GM13976 (cell line): ENCODE results near the gene ESPNL.
"Not testable (repeated sequence)": the region's sequence is repeated elsewhere in the genome, so short reads cannot be mapped to it uniquely, and the experiment has no call there.

ENCODE experiments used
- DNase-seq: peaks from one replicate; pipeline ENCODE4 v3.0.0; 2012; ENCODE audit warnings: low spot score
- in situ Hi-C: fragments of 300-500 bp; cut with MboI; formaldehyde crosslinking; loops from one replicate; pipeline ENCODE4 v1.12.0; 2022; ENCODE audit warnings: low sequenced_read_pairs, mixed read lengths, inconsistent platforms; ENCODE audit not compliant: unreplicated experiment
- TF ChIP-seq, protein P1 (sequence below): IDR thresholded peaks from 2 replicates; pipeline ENCODE4 v1.5.1; 2012; ENCODE audit warnings: borderline replicate concordance, mild to moderate bottlenecking; ENCODE audit not compliant: insufficient read depth; ENCODE audit errors: extremely low read depth, missing control alignments, control extremely low read depth

The ESPNL gene

DNA sequence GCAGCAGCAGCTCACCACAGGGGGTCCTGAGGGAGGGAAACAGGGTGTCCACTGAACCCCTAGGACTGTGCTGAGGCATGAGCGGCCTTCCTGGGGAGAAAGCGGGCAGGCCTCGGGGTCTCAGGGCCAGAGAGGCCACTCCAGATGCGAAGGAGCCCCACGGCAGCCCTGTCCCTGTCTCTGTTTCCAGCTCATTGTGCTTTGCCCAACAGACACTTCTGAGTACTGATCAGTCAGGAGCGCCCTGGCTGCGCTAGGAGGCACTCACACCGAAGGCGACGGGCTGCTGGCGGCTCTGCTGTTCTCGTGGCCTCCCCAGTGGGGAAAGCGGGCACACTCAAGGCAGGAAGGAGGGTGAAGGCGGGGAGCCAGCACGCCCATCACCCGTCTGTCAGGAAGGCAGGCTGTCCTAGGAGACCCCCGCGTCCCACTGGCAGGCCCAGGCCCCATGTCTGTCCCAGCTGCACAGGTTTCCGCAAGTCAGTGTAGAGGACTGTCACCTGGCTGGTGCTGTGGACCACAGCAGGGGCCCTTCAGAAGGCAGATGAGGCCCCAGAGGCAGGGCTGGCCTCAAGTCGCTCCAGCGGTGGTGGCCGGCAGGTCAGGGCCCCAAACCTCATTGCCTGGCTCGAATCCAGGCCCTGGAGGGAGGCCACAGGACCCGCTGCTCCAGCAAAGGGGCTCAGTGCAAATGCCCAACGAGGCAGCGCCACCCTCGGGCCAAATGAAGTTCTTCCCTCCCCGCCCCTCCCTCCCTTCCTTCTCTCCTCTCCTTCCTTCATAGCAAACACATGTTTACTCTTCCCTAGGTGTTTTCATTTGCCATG, 6.8 kb downstream of the ESPNL start:
- DNase-seq = no peak
- in situ Hi-C loops = no loop called here

DNA sequence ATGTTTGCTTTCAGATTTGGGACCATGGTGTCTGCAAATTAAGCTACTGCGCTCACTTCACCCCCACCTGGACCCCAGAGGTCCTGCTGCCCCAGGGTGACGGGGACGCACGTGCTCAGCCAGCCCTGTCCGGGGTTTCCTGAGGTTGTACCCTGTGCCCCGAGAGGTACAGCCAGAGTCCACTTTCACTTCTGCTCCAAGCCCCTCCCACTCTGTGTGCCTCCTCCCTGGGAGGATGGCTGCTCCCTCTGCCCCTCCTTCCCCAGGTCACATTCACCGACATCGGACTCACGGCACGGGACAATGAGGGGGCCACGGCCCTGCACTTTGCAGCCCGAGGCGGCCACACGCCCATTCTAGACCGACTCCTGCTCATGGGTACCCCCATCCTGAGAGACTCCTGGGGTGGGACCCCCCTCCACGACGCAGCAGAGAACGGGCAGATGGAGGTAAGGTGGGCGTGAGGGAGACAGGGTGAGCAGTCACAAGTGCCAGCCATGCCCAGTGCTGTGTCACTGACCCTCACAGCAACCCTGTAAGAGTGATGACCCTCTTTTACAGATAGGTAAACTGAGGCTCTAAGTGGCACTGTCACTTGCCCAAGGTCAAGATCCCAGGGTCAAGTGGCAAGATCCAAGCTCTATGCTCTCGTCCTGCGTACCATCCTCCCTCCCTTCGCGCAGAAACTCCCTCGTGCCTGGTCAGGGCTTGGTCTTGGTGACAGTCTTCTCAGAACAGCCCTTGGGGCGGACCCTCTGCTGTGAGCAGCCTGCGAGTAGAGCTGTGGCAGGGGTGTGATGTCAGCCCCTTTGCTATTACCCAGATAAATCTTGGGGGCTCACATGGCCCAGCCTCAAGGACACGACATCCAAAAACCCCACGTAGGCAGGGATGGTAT, 7.6 kb downstream of the ESPNL start:
- in situ Hi-C loops = no loop called here
- TF ChIP-seq, protein P1, sequence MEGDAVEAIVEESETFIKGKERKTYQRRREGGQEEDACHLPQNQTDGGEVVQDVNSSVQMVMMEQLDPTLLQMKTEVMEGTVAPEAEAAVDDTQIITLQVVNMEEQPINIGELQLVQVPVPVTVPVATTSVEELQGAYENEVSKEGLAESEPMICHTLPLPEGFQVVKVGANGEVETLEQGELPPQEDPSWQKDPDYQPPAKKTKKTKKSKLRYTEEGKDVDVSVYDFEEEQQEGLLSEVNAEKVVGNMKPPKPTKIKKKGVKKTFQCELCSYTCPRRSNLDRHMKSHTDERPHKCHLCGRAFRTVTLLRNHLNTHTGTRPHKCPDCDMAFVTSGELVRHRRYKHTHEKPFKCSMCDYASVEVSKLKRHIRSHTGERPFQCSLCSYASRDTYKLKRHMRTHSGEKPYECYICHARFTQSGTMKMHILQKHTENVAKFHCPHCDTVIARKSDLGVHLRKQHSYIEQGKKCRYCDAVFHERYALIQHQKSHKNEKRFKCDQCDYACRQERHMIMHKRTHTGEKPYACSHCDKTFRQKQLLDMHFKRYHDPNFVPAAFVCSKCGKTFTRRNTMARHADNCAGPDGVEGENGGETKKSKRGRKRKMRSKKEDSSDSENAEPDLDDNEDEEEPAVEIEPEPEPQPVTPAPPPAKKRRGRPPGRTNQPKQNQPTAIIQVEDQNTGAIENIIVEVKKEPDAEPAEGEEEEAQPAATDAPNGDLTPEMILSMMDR = no peak
- peak; percentile 76 for DNase-seq

More for the DNA sequence above, 6.8 kb downstream of the ESPNL start:
- TF ChIP-seq, protein P1 = no peak

DNA sequence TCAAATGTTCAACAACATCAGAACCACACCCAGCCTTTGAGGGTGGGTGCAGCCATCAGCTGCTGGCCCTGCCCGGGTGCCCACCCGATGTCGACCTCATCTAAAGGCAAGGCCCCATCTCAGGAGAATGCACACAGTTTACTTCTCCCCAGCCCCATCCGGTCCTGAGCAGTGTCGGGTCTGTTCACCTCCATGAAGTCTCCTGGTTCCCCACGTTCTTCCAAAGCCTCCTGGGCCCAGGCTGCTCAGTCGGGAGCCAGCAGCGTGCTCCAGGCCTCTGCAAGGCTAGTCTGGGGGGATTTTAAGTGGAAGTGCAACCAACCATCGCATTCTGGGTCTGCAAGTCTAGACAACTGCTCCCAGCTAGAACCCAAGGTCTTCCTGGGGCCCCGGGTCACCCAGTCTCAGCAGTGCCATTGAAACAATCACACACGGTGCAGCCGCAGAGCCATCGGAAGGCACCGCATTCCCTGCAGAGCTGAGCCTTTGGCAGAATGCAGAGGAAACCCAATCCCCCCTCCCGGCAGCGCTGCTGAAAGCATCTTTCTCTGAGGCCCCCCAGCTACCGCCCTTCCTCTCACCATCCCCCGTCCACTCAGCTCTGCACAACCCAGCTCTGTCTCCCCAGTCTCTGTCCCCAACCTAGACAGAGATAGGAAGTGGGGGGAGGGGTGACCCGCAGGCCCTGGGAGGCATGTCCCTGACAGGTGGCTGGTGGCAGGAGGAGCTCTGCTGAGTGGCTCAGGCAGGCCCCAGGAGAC, 8.5 kb downstream of the ESPNL start:
- in situ Hi-C loops = no loop called here
- TF ChIP-seq, protein P1 = no peak
- DNase-seq = no peak

DNA sequence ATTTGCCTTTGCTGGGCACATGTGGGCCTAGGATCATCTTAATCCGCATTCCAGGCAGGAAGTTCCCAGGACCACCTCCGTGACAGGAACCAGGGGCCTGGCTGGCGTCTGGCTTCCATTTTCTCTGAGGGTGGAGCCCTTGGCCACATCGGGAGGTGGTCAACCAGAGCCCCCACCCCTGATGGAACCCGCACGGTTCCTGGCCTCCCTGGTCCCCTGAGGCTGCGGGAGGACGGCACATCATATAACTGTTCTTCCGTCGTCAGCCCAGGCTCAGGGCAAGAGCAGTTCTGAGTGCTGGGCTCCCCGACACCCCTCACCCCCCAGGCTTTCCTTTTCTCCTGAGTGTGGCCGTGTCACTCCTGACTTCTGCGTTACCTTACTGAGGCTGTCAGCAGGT, 13.5 kb downstream of the ESPNL start:
- TF ChIP-seq, protein P1 = no peak
- in situ Hi-C loops = no loop called here
- DNase-seq = no peak

GRCh38 chr2:238114331-238114841, 14.2 kb downstream of the ESPNL start:
- TF ChIP-seq, protein P1 = no peak
- no peak for DNase-seq
- in situ Hi-C loops = no loop called here

DNA sequence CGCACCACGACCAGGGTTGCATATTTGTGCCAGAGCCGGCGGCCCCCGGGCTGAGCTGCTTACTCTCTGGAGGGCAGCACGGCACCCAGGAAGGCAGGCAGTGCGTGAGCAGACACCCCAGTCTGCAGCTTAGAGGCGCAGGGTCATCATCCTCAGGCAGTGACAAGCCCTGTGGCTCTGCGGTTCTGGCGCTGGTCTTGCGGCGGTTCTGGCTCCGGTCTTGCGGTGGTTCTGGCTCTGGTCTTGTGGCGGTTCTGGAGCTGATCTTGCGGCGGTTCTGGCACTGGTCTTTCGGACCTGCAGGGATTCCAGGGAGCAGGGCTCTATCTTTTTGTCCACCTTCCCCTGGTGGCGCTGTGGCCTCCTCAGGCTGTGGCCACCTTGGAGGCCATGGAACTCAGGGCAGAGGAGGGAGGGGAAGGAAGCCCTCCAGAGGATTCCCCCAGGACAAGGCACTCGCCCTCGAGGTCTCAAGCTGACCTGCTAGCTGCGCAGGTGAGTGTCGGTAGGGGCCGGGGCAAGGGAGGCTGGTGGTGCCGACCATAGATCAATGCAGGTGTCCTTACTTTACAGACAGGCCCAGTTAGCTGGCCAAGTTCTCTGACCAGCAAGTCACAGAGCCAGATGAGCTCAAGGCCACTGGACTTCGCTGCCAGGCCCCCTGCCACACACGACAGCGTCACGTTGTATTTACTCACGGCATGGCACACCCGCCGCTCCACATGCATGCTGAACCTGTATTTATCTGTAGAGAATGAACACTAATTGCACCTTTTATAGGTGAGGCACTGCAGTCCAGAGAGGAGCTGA, 14.9 kb downstream of the ESPNL start:
- no peak for DNase-seq
- TF ChIP-seq, protein P1 = no peak
- in situ Hi-C loops = no loop called here

DNA sequence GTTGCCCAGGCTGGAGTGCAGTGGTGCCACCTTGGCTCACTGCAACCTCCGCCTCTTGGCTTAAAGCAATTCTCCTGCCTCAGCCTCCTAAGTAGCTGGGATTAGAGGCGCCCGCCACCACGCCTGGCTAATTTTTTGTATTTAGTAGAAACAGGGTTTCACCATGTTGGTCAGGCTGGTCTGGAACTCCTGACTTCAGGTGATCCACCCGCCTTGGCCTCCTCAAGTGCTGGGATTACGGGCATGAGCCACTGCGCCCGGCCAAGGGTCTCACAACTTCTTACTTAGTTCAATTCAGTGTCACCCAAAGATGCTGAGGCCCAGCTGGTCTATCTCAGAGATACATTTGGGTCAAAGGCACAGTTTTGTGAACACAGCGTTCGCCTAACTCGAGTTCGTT, 15.6 kb downstream of the ESPNL start:
- DNase-seq, in situ Hi-C loops: not testable (repeated sequence)
